Panc1 (cell line): ENCODE data around the gene RPL35.

Experiments
- TF ChIP-seq, protein P1 (sequence below): fragments of 450-650 bp; IDR thresholded peaks from 2 replicates; pipeline ENCODE4 v1.5.1; 2017; ENCODE audit warnings: mild to moderate bottlenecking
- TF ChIP-seq, protein P2 (sequence below), 2 experiments: IDR thresholded peaks; 2 replicates each; pipeline ENCODE4 v1.6.1; 2011 to 2012; ENCODE audit warnings: low read depth in 2 of 2, control low read depth in 1 of 2, low read length in 1 of 2, mild to moderate bottlenecking in 1 of 2, moderate library complexity in 1 of 2; ENCODE audit not compliant: insufficient read depth in 1 of 2

DNA sequence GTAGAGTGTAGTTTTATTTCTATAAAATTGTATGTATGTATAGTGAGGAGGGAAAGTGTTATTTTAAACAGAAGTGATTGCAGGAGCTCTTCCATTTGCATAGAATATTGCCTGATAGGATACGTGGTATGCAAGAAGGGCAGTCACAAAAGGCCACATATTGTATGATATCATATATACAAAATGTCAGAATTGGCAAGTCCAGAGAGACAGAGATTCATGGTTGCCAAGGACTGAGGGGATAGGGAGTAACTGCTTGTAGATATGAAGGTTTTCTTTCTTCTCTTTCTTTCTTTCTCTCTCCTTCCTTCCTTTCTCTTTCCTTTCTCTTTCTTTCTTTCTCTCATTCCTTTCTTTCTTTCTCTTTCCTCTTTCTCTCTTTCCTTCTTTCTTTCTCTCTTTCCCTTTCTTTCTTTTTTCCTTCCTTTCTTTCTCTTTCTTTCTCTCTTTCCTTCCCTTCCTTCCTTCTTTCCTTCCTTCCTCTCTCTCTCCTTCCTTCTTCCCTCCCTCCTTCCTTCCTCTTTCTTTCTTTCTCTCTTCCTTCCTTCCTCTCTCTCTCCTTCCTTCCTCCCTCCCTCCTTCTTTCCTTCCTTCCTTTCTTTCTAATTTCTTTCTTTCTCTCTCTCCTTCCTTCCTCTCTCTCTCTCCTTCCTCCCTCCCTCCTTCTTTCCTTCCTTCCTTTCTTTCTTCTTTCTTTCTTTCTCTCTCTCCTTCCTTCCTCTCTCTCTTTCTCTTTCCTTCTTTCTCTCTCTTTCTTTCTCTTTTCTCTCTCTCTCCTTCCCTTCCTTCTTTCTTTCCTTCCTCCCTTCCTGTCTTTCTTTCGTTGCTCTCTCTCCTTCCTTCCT lies 33.0 kb downstream of the RPL35 start:
- TF ChIP-seq, protein P1, sequence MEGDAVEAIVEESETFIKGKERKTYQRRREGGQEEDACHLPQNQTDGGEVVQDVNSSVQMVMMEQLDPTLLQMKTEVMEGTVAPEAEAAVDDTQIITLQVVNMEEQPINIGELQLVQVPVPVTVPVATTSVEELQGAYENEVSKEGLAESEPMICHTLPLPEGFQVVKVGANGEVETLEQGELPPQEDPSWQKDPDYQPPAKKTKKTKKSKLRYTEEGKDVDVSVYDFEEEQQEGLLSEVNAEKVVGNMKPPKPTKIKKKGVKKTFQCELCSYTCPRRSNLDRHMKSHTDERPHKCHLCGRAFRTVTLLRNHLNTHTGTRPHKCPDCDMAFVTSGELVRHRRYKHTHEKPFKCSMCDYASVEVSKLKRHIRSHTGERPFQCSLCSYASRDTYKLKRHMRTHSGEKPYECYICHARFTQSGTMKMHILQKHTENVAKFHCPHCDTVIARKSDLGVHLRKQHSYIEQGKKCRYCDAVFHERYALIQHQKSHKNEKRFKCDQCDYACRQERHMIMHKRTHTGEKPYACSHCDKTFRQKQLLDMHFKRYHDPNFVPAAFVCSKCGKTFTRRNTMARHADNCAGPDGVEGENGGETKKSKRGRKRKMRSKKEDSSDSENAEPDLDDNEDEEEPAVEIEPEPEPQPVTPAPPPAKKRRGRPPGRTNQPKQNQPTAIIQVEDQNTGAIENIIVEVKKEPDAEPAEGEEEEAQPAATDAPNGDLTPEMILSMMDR = no peak
- TF ChIP-seq, protein P2, sequence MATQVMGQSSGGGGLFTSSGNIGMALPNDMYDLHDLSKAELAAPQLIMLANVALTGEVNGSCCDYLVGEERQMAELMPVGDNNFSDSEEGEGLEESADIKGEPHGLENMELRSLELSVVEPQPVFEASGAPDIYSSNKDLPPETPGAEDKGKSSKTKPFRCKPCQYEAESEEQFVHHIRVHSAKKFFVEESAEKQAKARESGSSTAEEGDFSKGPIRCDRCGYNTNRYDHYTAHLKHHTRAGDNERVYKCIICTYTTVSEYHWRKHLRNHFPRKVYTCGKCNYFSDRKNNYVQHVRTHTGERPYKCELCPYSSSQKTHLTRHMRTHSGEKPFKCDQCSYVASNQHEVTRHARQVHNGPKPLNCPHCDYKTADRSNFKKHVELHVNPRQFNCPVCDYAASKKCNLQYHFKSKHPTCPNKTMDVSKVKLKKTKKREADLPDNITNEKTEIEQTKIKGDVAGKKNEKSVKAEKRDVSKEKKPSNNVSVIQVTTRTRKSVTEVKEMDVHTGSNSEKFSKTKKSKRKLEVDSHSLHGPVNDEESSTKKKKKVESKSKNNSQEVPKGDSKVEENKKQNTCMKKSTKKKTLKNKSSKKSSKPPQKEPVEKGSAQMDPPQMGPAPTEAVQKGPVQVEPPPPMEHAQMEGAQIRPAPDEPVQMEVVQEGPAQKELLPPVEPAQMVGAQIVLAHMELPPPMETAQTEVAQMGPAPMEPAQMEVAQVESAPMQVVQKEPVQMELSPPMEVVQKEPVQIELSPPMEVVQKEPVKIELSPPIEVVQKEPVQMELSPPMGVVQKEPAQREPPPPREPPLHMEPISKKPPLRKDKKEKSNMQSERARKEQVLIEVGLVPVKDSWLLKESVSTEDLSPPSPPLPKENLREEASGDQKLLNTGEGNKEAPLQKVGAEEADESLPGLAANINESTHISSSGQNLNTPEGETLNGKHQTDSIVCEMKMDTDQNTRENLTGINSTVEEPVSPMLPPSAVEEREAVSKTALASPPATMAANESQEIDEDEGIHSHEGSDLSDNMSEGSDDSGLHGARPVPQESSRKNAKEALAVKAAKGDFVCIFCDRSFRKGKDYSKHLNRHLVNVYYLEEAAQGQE (IDR thresholded peaks at IDR 0.05; ENCODE audit: insufficient read depth in 1 of 2, low read depth in 2 of 2, low read length in 1 of 2) = no peak
